Measurements from ENCODE around the gene MRPL55.
A peak's percentile ranks its signal among the peaks of the same experiment; 100 is the strongest.

The MRPL55 gene

DNA sequence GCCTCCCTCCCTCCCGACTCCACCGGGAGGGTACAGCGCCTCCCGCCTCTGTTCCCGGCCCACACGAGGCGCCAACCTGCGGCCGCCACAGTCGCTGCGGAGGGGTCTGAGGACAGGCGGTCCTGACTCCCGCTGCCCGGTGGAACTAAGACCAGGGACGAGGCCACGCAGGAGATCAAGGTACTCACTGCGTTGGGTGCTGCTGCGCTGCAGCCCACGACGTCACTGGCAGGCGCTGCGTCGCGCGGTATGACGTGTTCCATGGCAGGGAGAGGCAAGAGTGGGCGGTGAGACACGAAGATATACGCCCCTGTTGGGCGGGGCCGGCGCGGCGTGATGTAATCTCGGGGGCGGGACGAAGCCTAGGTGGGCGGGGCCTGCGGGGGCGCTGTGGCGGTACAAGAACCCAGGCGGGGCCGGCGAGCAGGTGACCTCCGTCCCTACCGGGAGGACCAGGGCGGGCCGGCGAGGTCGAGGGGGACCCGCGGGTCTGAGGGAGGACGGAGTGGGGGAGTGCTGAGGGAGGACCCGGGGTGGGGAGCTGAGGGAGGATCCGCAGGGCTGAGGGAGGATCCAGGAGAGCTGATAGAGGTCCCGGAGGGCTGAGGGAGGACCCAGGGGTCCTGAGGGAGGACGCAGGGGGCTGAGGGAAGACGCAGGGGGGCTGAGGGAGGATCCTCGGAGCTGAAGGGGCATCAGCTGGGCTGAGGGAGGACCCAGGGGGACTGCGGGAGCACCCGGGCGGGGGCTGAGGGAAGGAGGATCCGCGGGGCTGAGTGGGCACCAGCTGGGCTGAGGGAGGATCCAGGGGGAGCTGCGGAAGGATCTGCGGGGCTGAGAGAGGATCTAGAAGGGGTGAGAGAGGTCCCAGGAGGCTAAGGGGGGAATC is at the start of gene MRPL55:
Gene MRPL55, minus strand, starts transcription at position 227 of the 889 bp plus-strand sequence. CDS start 1,039 bp downstream, outside the sequence.
- peak; percentile 96 to 98 (median 98) for DNase-seq (ENCODE audit: low read depth in 3 of 3)

DNA sequence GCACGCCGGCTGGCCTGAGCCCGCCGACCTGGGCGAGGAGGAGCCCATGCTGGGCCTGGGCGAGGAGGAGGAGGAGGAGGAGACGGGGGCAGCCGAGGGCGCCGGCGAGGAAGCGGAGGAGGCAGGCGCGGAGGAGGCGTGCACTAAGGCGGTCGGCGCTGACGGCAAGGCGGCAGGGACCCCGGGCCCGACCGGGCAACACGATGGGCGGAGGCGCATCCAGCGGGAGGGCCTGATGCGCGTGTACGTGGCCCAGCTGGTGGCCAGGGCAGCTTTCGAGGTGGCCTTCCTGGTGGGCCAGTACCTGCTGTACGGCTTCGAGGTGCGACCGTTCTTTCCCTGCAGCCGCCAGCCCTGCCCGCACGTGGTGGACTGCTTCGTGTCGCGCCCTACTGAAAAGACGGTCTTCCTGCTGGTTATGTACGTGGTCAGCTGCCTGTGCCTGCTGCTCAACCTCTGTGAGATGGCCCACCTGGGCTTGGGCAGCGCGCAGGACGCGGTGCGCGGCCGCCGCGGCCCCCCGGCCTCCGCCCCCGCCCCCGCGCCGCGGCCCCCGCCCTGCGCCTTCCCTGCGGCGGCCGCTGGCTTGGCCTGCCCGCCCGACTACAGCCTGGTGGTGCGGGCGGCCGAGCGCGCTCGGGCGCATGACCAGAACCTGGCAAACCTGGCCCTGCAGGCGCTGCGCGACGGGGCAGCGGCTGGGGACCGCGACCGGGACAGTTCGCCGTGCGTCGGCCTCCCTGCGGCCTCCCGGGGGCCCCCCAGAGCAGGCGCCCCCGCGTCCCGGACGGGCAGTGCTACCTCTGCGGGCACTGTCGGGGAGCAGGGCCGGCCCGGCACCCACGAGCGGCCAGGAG is 49.3 kb upstream of the MRPL55 start:
- no peak for DNase-seq (ENCODE audit: low read depth in 3 of 3)

DNA sequence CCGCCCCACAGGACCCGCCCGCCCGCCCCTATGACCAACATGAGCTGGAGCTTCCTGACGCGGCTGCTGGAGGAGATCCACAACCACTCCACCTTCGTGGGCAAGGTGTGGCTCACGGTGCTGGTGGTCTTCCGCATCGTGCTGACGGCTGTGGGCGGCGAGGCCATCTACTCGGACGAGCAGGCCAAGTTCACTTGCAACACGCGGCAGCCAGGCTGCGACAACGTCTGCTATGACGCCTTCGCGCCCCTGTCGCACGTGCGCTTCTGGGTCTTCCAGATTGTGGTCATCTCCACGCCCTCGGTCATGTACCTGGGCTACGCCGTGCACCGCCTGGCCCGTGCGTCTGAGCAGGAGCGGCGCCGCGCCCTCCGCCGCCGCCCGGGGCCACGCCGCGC is 48.6 kb upstream of the MRPL55 start:
- DNase-seq (ENCODE audit: low read depth in 3 of 3): no peak

DNA sequence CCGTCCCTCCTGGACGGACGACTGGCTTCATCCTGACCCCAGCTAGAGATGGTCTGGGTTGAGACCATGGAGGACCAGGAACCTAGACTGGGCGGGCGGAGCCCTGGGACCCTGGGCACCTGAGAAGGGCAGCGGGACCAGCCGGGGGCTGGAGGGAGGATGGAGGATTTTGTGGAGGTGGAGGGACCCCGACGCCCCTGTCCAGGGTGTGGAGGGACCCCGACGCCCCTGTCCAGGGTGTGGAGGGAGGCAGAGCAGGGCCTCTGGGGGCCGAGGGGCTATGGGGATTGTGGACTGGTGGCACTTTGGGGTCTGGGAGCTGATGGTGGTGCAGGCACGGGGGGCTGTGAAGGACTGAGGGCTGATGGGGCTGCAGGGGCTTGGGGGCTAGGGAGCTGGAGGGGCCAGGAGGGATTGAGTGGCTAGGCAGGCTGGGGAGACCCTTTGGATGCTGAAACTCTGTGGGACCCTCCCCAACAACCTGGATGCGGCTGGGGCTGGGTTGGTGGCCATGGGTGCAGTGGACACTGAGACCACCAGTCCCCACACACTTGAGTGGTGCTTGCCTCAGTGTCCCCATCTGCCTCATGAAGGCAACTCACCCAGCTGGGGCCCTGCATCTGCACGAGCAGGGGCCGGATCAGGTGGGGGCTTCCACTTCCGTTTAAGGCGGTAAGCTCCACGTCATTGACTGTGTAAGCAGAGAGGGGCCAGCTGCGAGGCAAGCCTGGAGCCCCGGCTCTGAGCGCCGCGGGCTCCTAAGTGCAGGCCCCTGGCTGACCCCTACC is 48.0 kb upstream of the MRPL55 start:
- DNase-seq (ENCODE audit: low read depth in 3 of 3): no peak

DNA sequence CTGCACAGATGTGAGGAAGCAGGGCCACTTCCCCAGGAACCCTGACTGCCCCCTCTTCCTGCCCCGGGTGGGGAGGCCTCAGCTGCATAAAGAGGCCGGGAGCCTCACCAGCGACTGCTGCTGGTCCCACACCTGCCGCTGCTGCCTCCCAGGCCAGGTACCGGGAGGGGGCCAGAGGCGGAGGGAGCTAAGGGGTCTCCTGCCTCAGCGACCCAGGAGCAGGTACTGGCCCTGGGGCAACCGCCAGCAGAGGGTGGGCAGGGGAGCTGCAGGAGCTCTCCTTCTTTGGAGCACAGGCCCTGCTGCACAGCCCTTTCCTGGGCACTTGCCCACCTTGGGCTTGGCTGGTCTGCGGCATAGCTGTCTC is 47.4 kb upstream of the MRPL55 start:
- no peak for DNase-seq (ENCODE audit: low read depth in 3 of 3)

DNA sequence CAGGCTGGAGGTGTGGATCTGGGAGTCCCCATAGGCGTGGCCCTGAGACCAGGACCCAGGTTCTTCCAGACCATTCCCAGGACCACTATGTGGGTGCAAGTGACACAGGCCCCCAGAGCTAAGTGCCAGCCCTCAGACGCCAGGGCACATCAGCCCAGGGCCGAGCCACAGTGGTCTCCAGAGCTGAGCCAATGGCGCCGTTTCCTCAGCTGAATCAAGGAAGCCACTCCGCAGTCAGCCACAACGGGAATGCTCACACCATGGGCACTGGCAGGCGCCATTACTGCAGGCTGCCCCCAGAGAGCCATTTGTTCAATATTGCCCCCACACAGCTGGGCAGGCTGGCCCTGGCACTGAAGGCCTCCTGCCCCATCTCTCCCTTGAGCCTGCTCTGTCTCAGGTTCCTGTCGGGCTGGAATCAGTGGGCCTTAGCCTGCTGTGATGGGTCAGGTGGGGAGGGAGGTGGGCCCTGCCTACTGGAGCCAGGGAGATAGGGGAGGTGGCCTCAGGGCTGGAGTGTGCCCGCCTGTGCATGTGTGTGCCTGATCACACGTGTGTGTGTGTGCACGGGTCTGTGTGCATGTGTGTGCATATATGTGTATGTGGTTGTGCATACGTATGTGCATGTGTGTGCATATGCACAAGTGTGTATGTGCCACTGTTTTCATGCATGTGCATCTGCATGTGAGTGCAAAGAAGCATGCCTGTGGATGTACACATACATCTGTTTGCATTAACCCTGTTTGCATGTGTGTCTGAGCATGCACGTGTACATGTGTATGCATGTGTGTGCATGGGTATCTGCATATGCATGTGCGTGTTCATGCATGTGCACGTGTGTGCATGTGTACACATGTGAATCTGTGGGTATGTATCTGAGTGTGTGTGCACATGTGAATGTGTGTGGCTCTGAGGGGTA is 46.8 kb upstream of the MRPL55 start:
- DNase-seq (ENCODE audit: low read depth in 3 of 3): no peak

DNA sequence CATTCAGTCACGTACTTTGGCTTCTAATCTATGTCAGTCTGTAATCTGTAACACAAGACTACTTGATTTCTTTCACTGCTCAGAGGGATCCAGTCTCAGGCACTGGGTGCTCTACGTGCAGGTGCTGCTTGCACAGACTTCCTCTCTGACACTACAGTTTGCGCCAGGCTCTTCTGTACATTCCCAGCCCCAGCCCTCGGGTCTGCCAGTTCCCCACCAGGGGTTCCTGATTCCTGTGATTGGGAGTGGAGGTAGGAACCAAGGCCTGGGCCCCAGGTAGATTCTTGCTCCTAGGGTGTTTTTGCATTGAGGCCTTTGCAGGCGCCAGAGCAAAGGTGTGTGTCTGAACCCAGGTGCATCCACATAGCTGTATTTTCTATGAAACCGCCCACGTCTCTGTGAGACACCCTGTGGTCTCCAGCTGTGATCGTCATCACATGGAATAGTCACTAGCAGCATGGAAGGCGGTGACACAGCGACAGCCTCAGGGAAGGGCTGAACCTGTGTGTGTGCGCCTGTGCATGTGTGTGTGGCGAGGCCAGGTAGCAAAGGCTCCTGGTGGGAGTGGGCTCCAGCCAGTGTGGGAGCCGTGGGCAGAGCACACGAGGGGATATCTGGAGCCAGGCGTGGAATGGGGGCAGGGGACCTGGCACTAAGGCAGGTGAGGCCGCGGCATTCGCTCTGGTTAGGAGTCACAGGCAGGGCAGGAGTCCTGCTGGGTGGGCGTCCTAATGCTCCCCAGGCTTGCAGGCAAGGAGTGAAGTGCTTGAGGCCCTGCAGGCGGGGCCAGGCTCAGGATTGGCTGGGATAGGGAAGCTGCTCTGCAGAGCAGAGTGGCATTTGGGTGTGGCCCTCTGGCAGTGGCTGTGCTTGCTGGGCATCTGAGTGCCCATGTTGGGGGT is 45.8 kb upstream of the MRPL55 start:
- DNase-seq (ENCODE audit: low read depth in 3 of 3): peak in 1 of 3 experiments; percentile 48

DNA sequence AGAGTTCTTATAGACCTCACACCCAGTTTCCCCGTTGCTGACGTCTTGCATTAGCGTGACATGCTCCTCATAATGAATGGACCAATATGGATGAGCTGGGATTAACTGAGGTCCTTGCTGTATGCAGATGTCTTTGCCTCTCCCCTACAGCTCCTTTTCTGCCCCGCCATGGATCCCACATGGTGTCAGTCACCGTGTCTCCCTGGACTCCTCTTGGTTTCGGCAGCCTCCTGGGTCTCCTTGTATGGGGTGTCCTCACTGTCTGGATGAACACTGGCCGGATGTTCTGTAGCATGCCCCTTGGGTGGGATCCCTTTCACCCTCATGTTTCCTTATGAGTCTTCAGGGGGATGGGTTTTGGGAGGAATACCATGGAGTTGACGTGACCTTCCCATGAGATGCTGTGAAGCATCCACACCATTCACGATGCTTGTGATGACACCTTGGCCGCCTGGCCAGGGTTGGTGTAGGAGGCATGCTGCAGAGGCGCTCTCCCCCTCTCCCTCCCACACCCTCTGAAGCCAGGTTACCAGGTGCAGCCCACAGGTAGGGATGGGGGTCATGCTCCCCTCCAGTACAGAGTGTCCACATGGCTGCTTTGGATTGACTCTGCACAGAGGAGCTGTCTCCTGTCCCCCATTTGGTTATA is 45.0 kb upstream of the MRPL55 start:
- DNase-seq (ENCODE audit: low read depth in 3 of 3): no peak

DNA sequence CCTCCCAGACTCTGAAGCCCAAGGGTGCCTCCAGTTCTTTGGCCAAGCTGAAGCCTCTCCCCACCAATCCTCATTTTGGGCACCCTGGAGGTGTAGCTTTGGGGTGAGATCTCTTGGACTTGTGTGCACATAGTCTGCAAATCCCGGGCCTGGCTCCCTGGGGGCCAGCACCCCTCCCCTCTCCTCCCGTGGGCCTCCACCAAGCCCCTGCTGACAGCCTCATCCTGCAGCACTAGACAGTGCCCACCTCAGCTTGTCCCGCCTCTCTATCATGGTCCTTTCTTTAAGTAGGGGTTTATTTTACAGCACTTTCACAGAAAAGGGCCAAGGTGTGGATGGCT is 43.8 kb upstream of the MRPL55 start:
- DNase-seq (ENCODE audit: low read depth in 3 of 3): no peak

DNA sequence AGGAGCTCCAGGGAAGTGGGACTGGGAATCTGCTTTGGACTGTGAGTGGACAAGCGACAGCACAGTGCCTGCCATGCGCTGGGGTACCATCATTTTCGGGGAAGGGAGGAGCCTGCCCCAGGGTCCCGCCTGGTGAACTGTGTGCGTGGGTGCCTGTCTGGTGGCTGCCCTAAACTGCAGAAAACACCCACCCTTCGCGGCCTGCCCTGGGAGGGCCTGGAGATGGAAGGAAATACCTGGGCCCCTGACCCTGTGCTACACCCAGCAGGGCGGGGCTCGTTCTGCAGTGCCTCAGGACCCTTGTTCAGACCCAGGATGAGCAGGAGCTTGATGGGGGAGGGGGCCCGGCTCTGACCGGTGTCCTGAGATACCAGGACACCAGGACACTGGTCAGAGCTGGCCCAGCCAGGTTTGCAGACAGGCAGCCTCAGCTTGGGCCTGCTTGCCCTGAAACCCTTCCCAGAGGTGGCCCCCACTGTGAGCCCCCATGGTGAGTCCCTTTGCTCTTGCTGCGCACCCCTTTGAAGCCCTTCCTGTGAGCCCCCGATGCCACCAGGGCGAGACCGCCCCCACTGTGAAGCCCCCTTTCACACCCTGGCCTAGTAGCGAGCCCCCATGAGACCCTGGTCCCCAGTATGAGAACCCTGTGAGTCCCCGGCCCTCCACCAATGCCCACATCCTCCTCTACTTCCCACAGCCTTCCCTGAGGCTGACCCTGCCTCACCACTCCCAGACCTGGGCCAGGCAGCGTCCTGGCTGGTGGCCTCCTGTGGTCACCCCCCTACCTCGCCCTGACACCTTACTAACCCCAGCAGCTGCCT is 43.2 kb upstream of the MRPL55 start:
- DNase-seq (ENCODE audit: low read depth in 3 of 3): no peak

DNA sequence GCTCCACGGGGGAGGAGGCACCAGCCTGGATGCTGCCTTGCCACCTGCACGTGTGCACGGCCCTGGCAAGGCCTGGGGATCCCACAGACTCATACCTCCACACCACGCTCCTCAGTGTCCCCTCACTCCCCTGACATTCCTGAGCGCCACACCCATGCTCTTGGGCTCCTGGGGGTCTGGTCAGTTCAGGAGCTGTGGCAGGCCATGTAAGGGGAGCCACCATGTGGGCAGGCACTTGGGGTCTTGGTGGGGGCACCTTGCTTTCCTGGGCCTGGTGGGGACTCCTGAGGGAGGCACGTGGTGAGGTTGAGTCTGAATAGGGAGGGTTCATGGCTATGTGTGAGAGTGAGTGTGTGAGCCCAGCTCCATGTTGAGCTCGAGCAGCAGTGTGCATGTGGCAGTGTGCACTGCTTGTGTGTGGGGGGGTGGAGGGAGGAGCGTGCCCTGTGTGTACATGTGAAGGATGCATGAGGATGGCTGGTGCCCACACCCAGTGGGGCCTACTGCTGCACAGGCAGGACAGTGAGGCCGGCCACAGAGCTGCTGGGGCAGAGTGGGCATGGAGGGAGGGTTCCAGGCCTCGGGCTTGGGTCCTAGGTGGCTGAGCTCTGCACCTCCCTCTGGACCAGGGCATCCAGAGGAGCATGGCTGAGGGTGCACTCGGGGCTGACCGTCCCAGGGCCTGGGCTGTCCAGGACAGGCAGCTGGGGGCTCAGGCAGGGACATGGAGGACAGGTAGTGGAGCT is 42.3 kb upstream of the MRPL55 start:
- no peak for DNase-seq (ENCODE audit: low read depth in 3 of 3)

DNA sequence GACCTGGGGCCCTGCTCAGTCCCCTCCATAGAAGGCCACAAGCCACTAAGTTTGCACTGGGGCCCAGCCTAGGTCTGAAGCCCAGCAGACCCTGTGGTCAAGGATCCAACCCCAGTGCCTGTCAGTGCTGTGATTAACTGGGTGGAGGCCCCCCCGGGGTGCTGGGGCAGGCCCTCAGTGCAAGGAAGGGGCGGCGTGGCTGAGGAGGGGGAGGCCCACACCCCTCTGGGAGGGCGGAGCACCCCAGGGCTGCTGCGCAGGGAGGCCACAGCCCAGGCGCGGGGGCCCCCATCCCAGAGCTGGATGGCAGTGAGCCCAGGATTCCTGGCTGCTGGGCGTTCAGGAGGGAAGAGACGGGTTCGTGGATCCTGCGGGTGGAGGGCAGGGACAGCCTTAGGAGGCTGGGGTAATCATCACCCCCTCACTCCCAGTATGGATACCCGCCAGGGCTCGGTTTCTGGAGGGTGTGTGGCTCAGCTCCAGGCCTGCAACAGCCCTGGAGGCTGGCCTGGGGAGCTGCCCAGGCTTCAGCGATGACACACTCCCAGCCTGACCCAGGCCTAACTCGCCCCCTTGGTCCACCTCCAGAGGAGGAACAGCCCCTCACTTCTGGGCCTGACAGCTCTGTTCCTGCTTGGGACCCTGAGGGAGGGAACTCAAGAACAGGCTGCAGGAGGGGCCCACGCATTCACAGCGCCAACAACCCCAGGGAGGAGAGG is 41.5 kb upstream of the MRPL55 start:
- no peak for DNase-seq (ENCODE audit: low read depth in 3 of 3)

DNA sequence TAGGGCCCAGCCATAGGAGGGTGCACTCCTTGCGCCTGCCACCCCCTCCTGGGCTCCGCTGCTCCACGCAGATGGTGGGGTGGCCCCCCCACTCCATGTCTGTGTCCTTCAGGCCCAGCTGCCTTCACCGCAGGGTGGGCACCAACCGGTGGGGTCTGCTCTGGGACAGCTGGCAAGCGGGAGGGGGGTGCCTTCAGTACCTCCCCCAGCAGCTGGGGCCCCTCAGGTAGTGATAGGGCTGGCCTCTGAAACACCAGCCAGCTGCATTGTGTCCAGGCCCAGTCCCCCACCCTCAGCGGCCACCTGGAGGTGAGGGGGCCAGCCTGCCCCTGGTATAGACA is 41.0 kb upstream of the MRPL55 start:
- DNase-seq (ENCODE audit: low read depth in 3 of 3): no peak

DNA sequence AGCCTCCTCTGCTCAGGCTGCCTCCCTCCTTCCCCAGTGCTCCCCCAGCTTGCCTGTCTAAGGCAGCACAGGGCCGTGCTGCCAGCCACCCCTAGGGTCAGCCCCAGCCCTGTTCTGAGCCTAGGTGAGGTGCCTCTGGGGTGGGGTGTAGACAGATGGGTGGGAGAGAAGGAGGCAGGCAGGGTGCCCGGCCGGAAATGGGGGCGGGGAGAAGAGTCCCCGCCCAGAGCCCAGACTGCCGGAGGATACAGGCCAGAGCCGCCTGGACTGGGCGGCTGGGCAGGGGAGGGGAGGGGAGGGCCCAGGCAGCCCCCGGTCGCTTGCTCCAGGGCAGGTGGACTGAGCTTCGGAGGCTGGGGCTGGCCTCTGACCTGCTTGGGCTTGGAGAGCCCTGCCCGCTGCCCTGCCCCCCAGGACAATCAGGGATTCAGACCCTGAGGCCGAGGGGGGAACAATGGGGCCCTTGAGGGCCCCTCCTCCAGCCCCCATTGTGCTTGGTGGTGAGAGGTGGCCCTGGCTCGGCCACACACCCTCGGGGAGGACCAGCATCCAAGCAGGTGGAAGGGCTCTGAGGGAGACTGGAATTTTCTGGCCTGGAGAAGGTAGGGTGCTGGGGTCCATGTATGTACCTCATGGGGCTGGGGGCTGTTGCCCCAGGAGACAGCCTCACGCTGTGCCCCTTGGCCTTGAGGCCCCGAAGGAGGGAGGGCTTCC is 40.5 kb upstream of the MRPL55 start, which contains the start of gene GJC2:
Gene GJC2, plus strand, starts transcription at position 525 of the 714 bp plus-strand sequence. CDS start 7,829 bp downstream, outside the sequence.
- DNase-seq (ENCODE audit: low read depth in 3 of 3): no peak

DNA sequence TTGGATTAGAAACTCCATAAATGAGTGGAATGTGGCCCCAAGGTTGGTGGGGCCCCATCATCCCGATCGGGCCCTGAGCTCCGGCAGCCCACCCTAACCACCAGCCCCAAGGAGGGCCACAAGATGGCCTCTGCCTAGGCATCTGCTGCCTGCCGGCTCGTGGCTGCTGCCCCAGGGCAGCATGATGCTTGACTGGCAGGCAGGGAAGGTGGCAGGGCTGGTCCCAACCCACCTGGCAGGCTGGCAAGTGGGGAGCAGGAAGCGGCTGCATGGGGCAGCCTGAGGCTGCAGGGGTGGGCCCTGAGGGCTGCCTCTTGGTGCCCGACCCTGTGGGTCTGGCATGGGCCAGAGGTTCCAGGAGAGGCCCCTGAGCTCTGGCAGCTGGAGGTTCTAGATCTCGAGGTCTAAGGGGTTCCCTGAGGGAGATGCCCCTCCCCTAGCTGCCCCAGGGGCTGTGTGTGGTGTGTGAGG is 39.9 kb upstream of the MRPL55 start:
- DNase-seq (ENCODE audit: low read depth in 3 of 3): no peak

DNA sequence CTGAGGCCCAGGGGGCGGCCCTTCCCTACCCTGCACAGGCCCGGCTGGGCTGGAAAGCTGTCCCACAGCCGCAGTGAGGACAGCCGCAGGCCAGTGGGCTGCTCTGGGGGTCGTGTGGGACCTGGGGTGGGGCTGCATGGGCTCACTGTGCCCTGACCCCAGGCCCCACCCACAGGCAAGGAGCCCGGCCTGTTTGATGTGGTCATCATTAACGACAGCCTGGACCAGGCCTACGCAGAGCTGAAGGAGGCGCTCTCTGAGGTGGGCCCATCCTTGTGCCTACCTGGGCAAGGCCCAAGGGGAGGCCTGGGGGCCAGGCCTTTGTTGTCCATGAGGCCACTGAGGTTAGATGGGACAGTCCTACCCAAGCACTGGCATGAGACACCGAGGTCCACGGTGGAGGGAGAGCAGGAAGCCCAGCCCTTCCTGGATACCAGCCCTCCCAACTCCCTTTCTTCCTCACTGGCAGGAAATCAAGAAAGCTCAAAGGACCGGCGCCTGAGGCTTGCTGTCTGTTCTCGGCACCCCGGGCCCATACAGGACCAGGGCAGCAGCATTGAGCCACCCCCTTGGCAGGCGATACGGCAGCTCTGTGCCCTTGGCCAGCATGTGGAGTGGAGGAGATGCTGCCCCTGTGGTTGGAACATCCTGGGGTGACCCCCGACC is 39.2 kb upstream of the MRPL55 start:
- no peak for DNase-seq (ENCODE audit: low read depth in 3 of 3)
